GM12878 (cell line): ENCODE measurements around the gene CDH18. TPM values are rescaled to one million over a fixed set of nuclear protein-coding genes. Genes with fewer than 3 reads are reported as not detected.

Experiments
- CBX3 ChIP-seq: fragments of 200-600 bp; sonication (generic); IDR thresholded peaks from 2 replicates; pipeline ENCODE4 v1.6.1; 2016; ENCODE audit warnings: low read depth, borderline replicate concordance
- E2F4 ChIP-seq: IDR thresholded peaks from 2 replicates; pipeline ENCODE4 v1.6.1; 2012; ENCODE audit warnings: low read depth, low read length, improper control_type of control experiment
- EP300 ChIP-seq, 2 experiments: fragments of 150-350 bp in 1 of 2; IDR thresholded peaks; 2 replicates each; pipeline ENCODE4 v1.6.1; 2011 to 2012; ENCODE audit warnings: low read depth in 2 of 2, low read length in 2 of 2, borderline replicate concordance in 1 of 2, improper control_type of control experiment in 1 of 2, inconsistent platforms in 1 of 2; ENCODE audit not compliant: control insufficient read depth in 1 of 2
- IRF5 ChIP-seq: fragments of 450-650 bp; IDR thresholded peaks from 2 replicates; pipeline ENCODE4 v1.6.1; 2017; ENCODE audit warnings: borderline replicate concordance
- RUNX3 ChIP-seq: IDR thresholded peaks from 2 replicates; pipeline ENCODE4 v1.6.1; 2012; ENCODE audit warnings: low read length, inconsistent platforms
- ZNF207 ChIP-seq: fragments of 450-650 bp; IDR thresholded peaks from 2 replicates; pipeline ENCODE4 v1.6.1; 2014; ENCODE audit warnings: antibody characterized with exemption, mild to moderate bottlenecking, borderline replicate concordance
- ZSCAN29 ChIP-seq: fragments of 450-650 bp; IDR thresholded peaks from 2 replicates; pipeline ENCODE4 v1.6.1; 2017; ENCODE audit warnings: mild to moderate bottlenecking, moderate library complexity
- polyA plus RNA-seq, 11 experiments: library from polyadenylated mRNA; depleted of rRNA in 4 of 11; unstranded in 6 of 11; stranded (reverse) in 5 of 11; fragments of >200 nt; fragmentation: Nextera tagmentation in 4 of 11; fragmentation: Illumina TruSeq in 1 of 11; extraction: Ambion mirVana in 4 of 11; extraction: Trizol in 1 of 11; gene quantifications; 1 replicate in 1 of 11; 2 replicates in 10 of 11; pipeline versions ENCODE4 v1.2.1 to v1.2.3, GENCODE V29; 2011 to 2016; ENCODE audit warnings: inconsistent platforms in 2 of 11, missing spikeins in 2 of 11, low read depth in 1 of 11
- total RNA-seq, 4 experiments: library from RNA; depleted of rRNA in 3 of 4; stranded (reverse); fragments of >200 nt in 3 of 4; fragmentation: Illumina TruSeq in 1 of 4; extraction: Trizol in 1 of 4; gene quantifications; 2 replicates each; pipeline versions ENCODE4 v1.2.1 to v1.2.3, GENCODE V29; 2013 to 2021
- TF ChIP-seq, protein P1 (sequence below): IDR thresholded peaks from 2 replicates; pipeline ENCODE4 v1.6.1; 2012; ENCODE audit warnings: improper control_type of control experiment, low read depth, low read length; ENCODE audit not compliant: insufficient replicate concordance

The CDH18 gene
- total and polyA plus RNA-seq, 10 of the 15 experiments (the other 5 are each of a cell fraction or from before 2014, with no cell fraction given) = 0.41 TPM; not detected in 9

DNA sequence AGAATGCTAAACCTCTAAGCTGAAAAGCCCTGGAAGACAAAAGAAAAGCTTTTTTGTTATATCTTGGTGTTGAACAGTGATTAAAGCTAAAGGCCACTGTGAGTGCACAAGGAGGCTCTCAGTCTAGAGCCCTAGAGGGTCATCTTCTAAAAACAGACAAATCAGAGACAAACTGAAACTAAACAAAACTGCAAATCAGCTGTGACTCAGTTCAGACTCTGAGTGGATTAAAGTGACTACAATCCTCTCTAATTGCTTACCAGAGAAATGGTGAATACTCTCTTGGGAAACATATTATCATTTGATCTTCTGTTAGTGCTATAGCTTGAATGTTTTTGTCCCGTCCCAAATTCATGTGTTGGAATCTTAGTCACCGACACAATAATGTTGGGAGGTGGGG lies 491.9 kb downstream of the CDH18 start (continued):
- TF ChIP-seq, protein P1, sequence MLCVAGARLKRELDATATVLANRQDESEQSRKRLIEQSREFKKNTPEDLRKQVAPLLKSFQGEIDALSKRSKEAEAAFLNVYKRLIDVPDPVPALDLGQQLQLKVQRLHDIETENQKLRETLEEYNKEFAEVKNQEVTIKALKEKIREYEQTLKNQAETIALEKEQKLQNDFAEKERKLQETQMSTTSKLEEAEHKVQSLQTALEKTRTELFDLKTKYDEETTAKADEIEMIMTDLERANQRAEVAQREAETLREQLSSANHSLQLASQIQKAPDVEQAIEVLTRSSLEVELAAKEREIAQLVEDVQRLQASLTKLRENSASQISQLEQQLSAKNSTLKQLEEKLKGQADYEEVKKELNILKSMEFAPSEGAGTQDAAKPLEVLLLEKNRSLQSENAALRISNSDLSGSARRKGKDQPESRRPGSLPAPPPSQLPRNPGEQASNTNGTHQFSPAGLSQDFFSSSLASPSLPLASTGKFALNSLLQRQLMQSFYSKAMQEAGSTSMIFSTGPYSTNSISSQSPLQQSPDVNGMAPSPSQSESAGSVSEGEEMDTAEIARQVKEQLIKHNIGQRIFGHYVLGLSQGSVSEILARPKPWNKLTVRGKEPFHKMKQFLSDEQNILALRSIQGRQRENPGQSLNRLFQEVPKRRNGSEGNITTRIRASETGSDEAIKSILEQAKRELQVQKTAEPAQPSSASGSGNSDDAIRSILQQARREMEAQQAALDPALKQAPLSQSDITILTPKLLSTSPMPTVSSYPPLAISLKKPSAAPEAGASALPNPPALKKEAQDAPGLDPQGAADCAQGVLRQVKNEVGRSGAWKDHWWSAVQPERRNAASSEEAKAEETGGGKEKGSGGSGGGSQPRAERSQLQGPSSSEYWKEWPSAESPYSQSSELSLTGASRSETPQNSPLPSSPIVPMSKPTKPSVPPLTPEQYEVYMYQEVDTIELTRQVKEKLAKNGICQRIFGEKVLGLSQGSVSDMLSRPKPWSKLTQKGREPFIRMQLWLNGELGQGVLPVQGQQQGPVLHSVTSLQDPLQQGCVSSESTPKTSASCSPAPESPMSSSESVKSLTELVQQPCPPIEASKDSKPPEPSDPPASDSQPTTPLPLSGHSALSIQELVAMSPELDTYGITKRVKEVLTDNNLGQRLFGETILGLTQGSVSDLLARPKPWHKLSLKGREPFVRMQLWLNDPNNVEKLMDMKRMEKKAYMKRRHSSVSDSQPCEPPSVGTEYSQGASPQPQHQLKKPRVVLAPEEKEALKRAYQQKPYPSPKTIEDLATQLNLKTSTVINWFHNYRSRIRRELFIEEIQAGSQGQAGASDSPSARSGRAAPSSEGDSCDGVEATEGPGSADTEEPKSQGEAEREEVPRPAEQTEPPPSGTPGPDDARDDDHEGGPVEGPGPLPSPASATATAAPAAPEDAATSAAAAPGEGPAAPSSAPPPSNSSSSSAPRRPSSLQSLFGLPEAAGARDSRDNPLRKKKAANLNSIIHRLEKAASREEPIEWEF = no peak
- TF ChIP-seq CBX3 (no peak), IRF5 (no peak), ZSCAN29 (no peak), EP300 (IDR thresholded peaks at IDR 0.05; ENCODE audit: borderline replicate concordance in 1 of 2, control insufficient read depth in 1 of 2, low read depth in 2 of 2, low read length in 2 of 2) (no peak), ZNF207 (no peak), E2F4 (no peak), RUNX3 (no peak)
- TF ChIP-seq, all 136 proteins: peak for 0
